ENCODE results near the gene DDOST. TPM values are rescaled to one million over a fixed set of nuclear protein-coding genes. Genes with fewer than 3 reads are reported as not detected.

DDOST gene
- total RNA-seq, 2 experiments from 2014 or later, result 163 to 166 TPM

DNA sequence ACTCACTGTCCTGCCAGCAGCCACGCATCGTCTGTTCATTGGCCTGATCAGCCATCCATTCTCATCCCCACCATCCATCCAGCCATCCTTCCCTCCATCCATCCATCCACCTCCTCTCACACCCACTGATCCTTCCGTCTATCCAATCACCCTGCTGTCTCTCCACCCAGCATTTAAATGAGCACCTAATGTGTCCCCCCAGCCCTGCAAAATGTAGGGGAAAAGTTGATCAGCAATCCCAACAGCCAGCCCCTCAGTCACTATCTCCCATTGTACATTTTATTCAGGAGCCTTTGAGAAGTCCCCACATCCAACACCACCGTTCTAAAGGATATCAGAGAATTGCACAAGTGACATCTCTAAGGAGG lies 11.1 kb upstream of the DDOST start:
- ChIA-PET CTCF (no interaction called here), POLR2A (no interaction called here)
- no peak for DNase-seq

DNA sequence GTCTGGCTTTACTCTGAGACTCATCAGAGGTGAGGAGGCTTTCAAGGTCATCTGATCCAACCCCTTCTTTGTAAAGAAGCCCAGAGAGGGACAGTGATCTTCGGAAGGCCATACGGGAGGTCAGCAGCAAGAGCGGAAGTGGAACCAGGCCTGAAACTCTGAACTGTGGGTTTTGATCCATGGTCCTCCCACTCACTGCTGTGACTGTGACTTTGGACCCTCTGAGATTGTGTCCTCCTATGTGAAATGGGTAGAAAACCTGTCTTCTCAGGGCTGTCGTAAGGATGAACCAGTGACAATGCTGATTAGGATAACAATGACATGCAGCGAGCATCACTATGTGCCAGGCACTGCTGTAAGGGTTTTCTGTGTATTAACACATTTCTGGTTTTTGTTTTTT lies 9.8 kb upstream of the DDOST start:
- H3K4me3 Mint-ChIP-seq, result no peak overlapping the region
- no peaks in the 10 kb centered on the region for H3K9me3 Mint-ChIP-seq (ENCODE audit: insufficient read depth)
- ATAC-seq, result no peak
- H3K27ac Mint-ChIP-seq, result no peak overlapping the region
- CTCF ChIA-PET, result no interaction called here
- peaks cover 6% of the 10 kb centered on the region for H3K4me1 Mint-ChIP-seq (ENCODE audit: low read depth)
- POLR2A ChIA-PET, result no interaction called here
- peaks cover 10% of the 10 kb centered on the region for H3K27me3 Mint-ChIP-seq (ENCODE audit: low read depth)
- no peak for DNase-seq
- H3K36me3 Mint-ChIP-seq (ENCODE audit: low read depth), result peaks cover 3% of the 10 kb centered on the region

More for the DNA sequence above, 11.1 kb upstream of the DDOST start:
- no peak for ATAC-seq
- Mint-ChIP-seq H3K36me3 (ENCODE audit: low read depth) (peaks cover 2% of the 10 kb centered on the region), H3K4me3 (no peak overlapping the region), H3K4me1 (ENCODE audit: low read depth) (no peaks in the 10 kb centered on the region), H3K27ac (no peak overlapping the region), H3K9me3 (ENCODE audit: insufficient read depth) (no peaks in the 10 kb centered on the region), H3K27me3 (ENCODE audit: low read depth) (peaks cover 10% of the 10 kb centered on the region)

DNA sequence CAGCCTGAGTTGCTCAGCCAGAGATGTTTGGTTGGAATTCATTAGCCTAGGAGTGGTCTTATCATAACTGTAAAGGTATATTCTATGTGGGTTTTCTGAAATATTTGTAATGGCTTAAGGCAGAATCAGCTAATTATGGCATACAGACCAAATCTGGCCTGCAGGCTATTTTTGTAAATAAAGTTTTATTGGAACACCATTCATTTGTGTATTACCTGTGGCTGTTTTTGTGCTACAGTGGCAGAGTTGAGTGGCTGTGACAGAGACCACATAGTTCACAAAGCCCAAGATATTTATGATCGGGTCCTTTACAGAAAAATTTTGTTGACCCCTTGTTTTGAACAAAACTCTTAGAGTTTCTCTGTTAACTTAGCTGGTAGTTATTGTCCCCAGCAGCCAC lies 7.4 kb upstream of the DDOST start:
- ATAC-seq, result no peak
- Mint-ChIP-seq H3K27ac (no peak overlapping the region), H3K36me3 (ENCODE audit: low read depth) (peaks cover 3% of the 10 kb centered on the region), H3K9me3 (ENCODE audit: insufficient read depth) (no peaks in the 10 kb centered on the region), H3K27me3 (ENCODE audit: low read depth) (peaks cover 8% of the 10 kb centered on the region), H3K4me3 (no peak overlapping the region), H3K4me1 (ENCODE audit: low read depth) (peaks cover 9% of the 10 kb centered on the region)
- CTCF ChIA-PET, result no interaction called here
- POLR2A ChIA-PET, result no interaction called here
- no peak for DNase-seq

DNA sequence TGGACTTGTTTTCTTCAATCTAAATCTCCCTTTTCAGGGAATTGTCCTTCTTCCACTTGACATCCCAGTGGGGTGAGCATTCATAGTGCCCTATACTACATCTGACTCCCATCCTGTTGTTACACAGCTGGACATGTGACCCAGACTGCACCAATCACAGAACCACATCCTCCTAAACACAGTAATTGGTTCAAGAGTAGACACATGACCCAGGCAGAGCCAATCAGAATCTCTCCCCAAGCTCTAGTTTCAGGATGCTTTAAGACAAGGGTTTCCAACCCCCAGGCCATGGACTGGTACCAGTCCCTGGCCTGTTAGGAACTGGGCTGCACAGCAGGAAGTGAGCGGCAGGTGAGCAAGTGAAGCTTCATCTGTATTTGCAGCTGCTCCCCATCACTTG lies 5.6 kb upstream of the DDOST start:
- ChIA-PET CTCF (interaction anchor here (0.7 to 1.9 kb wide), 5 partner anchors 29 to 67 kb away, joined by 3 to 6 read pairs (median 4); no protein-coding TSS in a partner anchor), POLR2A (no interaction called here)
- peaks cover 19% of the 10 kb centered on the region for H3K4me1 Mint-ChIP-seq (ENCODE audit: low read depth)
- H3K27me3 Mint-ChIP-seq (ENCODE audit: low read depth), result no peaks in the 10 kb centered on the region
- ATAC-seq (peak; percentile 76), DNase-seq (peak; percentile 48)
- H3K36me3 Mint-ChIP-seq (ENCODE audit: low read depth), result peaks cover 3% of the 10 kb centered on the region
- no peaks in the 10 kb centered on the region for H3K9me3 Mint-ChIP-seq (ENCODE audit: insufficient read depth)
- peak overlapping the region; percentile 59 for H3K27ac Mint-ChIP-seq
- no peak overlapping the region for H3K4me3 Mint-ChIP-seq

DNA sequence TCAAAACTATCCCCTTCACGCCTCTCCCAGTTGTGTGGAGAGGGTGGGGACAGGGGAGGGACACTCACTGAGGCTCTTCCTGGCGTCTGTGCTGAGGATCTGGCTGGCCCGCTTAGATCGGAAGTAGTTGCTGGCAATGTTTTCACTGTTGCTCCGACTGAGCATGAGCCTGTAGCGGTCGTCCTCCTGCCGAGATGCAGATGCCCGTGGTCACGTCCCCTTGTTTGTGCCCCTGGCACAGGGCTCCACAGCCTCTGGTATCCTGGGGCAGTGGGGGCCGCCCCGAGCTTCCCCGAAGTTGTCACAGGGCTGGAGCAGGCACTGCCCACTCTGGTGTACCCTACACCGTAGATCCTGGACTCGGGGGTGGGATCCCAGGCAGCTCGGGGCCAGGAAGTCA lies 5.0 kb upstream of the DDOST start:
- Mint-ChIP-seq H3K4me3 (no peak overlapping the region), H3K27ac (no peak overlapping the region), H3K27me3 (ENCODE audit: low read depth) (no peaks in the 10 kb centered on the region), H3K36me3 (ENCODE audit: low read depth) (peaks cover 5% of the 10 kb centered on the region), H3K4me1 (ENCODE audit: low read depth) (peaks cover 21% of the 10 kb centered on the region), H3K9me3 (ENCODE audit: insufficient read depth) (no peaks in the 10 kb centered on the region)
- ChIA-PET CTCF (interaction anchor here (0.7 to 1.9 kb wide), 4 partner anchors 28 to 34 kb away, joined by 3 to 6 read pairs (median 4); no protein-coding TSS in a partner anchor), POLR2A (interaction anchor here (0.6 kb wide), 2 partner anchors 20 to 867 kb away, joined by 3 read pairs; no protein-coding TSS in a partner anchor)
- ATAC-seq (no peak), DNase-seq (no peak)

DNA sequence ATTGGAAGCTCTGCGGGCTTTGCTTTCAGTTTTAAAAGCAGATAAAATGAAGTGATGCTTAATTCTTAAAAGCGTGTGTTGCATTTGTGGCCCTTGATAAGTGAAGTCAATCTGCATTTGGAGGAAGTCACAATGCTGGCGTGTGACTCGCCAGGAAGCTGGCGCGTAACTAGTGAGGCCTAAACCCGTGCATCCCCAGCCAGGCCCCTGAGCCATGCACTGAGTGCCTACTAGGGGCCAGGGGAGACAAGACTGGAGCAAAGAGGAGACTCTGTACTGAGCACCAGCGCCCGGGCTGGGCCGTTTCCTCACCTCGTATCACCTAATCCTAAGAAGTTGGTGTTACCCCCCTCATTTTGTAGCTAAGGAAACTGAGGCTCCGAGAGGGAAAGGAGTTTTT lies 4.6 kb upstream of the DDOST start:
- no peak for ATAC-seq
- POLR2A ChIA-PET, result interaction anchor here (0.6 kb wide), 2 partner anchors 19 to 867 kb away, joined by 3 read pairs; no protein-coding TSS in a partner anchor
- no peak overlapping the region for H3K27ac Mint-ChIP-seq

DNA sequence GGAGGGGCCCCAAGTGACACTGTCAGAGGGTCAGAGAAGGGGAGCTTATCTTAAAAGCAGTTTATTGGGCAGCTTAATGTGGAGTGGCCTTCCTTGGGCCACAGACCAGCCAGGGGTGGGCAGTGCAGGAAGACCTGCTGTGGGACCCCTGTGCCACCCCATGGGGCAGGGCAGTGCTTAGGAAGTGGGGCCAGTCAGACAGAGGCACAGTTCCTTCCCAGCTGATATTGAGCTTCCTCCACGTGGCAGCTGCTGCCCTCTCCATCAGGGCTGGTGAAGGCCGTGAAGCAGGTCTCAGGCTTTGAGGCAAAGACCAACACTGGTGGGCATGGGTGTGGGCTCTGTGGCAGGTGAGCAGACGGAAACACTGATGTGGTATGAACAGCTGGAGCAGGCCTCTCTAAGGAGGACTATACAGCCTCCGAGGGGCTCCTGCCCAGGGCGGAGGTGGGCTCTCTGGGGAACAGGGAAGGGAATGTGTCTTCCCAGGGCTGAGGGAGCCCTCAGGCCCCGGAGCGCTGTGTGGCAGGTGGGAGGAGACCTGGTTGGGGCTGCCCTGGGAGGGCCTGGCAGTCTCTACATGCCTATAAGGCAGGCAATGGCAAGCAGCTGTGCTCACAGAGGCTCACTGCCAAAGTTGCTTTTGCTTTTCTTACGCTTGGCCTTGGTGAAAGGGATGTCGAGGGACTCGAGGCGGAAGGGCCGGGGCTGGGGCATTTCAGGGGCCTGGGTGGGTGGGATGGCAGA lies 3.0 kb upstream of the DDOST start:
- CTCF ChIA-PET, result interaction anchor here (1.1 kb wide), 1 partner anchor 13 kb away, joined by 3 read pairs; no protein-coding TSS in a partner anchor
- peaks cover 22% of the 10 kb centered on the region for H3K36me3 Mint-ChIP-seq (ENCODE audit: low read depth)
- H3K27me3 Mint-ChIP-seq (ENCODE audit: low read depth), result no peaks in the 10 kb centered on the region
- ATAC-seq, result no peak
- H3K4me3 Mint-ChIP-seq, result no peak overlapping the region
- H3K4me1 Mint-ChIP-seq (ENCODE audit: low read depth), result peaks cover 38% of the 10 kb centered on the region
- POLR2A ChIA-PET, result no interaction called here
- H3K27ac Mint-ChIP-seq, result no peak overlapping the region
- H3K9me3 Mint-ChIP-seq (ENCODE audit: insufficient read depth), result no peaks in the 10 kb centered on the region
- DNase-seq, result no peak

More for the DNA sequence above, 4.6 kb upstream of the DDOST start:
- Mint-ChIP-seq H3K36me3 (ENCODE audit: low read depth) (peaks cover 7% of the 10 kb centered on the region), H3K27me3 (ENCODE audit: low read depth) (no peaks in the 10 kb centered on the region), H3K4me1 (ENCODE audit: low read depth) (peaks cover 22% of the 10 kb centered on the region), H3K9me3 (ENCODE audit: insufficient read depth) (no peaks in the 10 kb centered on the region), H3K4me3 (no peak overlapping the region)
- DNase-seq, result no peak
- CTCF ChIA-PET, result interaction anchor here (1.0 to 1.9 kb wide), 3 partner anchors 28 to 33 kb away, joined by 3 to 6 read pairs (median 3); no protein-coding TSS in a partner anchor

DNA sequence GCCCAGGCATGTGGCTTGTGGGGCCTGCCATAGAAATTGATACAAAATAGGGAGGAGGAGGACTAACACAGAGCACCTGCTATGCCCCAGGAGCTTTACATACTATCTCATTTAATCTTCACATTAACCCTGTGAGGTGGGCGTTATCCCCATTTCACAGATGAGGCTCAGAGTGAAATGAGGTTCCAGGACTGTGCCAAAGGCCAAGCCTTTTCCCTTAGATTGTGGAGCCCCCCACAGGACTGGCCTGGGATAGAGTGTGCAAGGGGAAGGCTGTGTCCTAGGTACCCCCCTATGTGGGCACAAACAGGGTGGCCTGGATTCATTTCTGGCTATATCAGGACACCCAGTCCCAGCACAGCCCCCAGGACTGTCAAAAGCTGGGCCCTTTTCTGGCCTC lies 2.2 kb upstream of the DDOST start:
- no peak for DNase-seq
- no peaks in the 10 kb centered on the region for H3K27me3 Mint-ChIP-seq (ENCODE audit: low read depth)
- peaks cover 43% of the 10 kb centered on the region for H3K4me1 Mint-ChIP-seq (ENCODE audit: low read depth)
- H3K36me3 Mint-ChIP-seq (ENCODE audit: low read depth), result peaks cover 24% of the 10 kb centered on the region
- peak overlapping the region; percentile 20 for H3K27ac Mint-ChIP-seq
- H3K9me3 Mint-ChIP-seq (ENCODE audit: insufficient read depth), result no peaks in the 10 kb centered on the region
- ATAC-seq, result no peak
- H3K4me3 Mint-ChIP-seq, result no peak overlapping the region
- ChIA-PET CTCF (no interaction called here), POLR2A (no interaction called here)

DNA sequence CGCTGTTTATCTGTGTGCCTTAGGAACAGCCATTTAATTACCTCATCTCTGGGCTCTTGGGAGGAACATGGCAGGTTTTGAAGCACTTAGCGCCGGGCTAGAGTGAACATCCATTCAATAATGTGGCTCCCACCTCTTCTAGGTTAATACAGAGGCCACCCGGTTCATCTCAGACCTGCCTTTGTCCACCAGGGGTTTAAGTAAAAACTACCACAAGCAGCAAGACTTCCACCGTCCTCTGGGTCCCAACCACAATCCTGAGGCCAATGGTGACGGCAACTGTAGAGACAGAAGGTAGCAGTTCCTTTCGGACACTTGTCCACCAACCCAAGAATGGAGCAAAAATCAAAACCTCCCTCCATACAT lies 924 bp upstream of the DDOST start:
- CTCF ChIA-PET, result interaction anchor here (0.6 to 7.9 kb wide), 9 partner anchors 12 to 285 kb away, joined by 3 to 58 read pairs (median 5); partner anchors contain the start of genes CDA and PINK1
- Mint-ChIP-seq H3K4me3 (peak overlapping the region; percentile 100), H3K36me3 (ENCODE audit: low read depth) (peaks cover 31% of the 10 kb centered on the region), H3K9me3 (ENCODE audit: insufficient read depth) (no peaks in the 10 kb centered on the region), H3K4me1 (ENCODE audit: low read depth) (peaks cover 49% of the 10 kb centered on the region), H3K27ac (peak overlapping the region; percentile 98), H3K27me3 (ENCODE audit: low read depth) (no peaks in the 10 kb centered on the region)
- DNase-seq (no peak), ATAC-seq (no peak)
- POLR2A ChIA-PET, result interaction anchor here (1.2 to 1.3 kb wide), 2 partner anchors 11 to 125 kb away, joined by 5 to 8 read pairs; partner anchors contain the start of gene HP1BP3

DNA sequence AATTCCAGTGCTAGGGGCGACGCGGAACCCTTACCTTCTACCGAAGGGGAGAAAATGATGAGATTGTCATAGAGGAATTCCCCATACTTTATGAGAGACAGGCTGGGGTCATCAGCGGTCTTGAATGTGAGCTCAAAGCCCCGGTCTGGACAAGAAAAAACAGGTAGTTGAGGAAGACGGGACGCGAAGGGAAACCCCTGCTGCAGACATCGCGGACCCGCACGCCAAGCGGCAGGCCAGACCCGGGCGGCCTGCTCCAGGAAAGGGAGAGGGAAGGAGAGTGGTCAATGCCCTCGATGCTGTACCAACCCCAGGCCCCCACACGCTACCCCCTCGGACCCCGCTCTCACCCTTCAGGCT lies 342 bp downstream of the DDOST start:
- CTCF ChIA-PET, result interaction anchor here (0.9 to 7.9 kb wide), 8 partner anchors 10 to 137 kb away, joined by 3 to 58 read pairs (median 5); partner anchors contain the start of genes CDA and PINK1
- Mint-ChIP-seq H3K36me3 (ENCODE audit: low read depth) (peaks cover 39% of the 10 kb centered on the region), H3K4me3 (peak overlapping the region; percentile 100), H3K27me3 (ENCODE audit: low read depth) (no peaks in the 10 kb centered on the region), H3K27ac (peak overlapping the region; percentile 98), H3K4me1 (ENCODE audit: low read depth) (peaks cover 44% of the 10 kb centered on the region), H3K9me3 (ENCODE audit: insufficient read depth) (no peaks in the 10 kb centered on the region)
- POLR2A ChIA-PET, result interaction anchor here (0.7 to 1.3 kb wide), 5 partner anchors 10 to 128 kb away, joined by 3 to 8 read pairs (median 5); partner anchors contain the start of gene HP1BP3
- no peak for DNase-seq
- ATAC-seq, result peak; percentile 9

DNA sequence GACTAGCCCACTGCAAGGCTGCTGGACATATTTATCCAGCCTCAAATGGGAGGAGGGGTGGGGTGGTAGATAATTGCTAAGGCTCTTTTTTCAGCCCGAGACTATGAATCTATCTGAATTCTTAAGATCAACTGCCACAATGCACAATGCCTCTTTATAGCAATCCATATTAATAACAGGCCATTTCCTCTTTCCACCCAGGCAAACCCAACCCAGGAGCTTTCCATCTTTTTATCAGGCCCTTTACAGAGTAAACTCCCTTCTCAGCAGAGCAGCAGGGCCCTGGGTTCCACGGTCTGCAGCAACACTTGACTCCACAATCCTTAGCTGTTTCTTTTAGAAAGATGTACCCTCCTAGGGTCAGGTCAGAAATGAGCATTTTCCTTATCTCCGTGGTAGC lies 806 bp downstream of the DDOST start:
- CTCF ChIA-PET, result interaction anchor here (1.3 to 7.9 kb wide), 5 partner anchors 10 to 535 kb away, joined by 3 to 58 read pairs (median 5); partner anchors contain the start of genes CDA and PINK1
- Mint-ChIP-seq H3K9me3 (ENCODE audit: insufficient read depth) (no peaks in the 10 kb centered on the region), H3K27ac (peak overlapping the region; percentile 98), H3K4me1 (ENCODE audit: low read depth) (peaks cover 41% of the 10 kb centered on the region), H3K27me3 (ENCODE audit: low read depth) (no peaks in the 10 kb centered on the region), H3K36me3 (ENCODE audit: low read depth) (peaks cover 44% of the 10 kb centered on the region), H3K4me3 (peak overlapping the region; percentile 100)
- POLR2A ChIA-PET, result interaction anchor here (0.7 to 1.2 kb wide), 2 partner anchors 14 to 24 kb away, joined by 3 to 5 read pairs; no protein-coding TSS in a partner anchor
- ATAC-seq, result no peak
- no peak for DNase-seq
